ENCODE data around the gene QPCT. TPM values are rescaled to one million over a fixed set of nuclear protein-coding genes. Genes with fewer than 3 reads are reported as not detected.

Gene QPCT
- total RNA-seq, 1 experiment from 2014 or later = not detected

GRCh38 chr2:37370666-37371065 lies 26.2 kb downstream of the QPCT start:
- no peak for DNase-seq
- Histone ChIP-seq H4K5ac (ENCODE audit: insufficient read length, low read depth, low read length) (no peak overlapping the region), H2BK5ac (ENCODE audit: insufficient read length, low read length) (no peak overlapping the region), H2BK12ac (ENCODE audit: insufficient read length, low read depth, low read length) (no peak overlapping the region), H3K79me1 (ENCODE audit: insufficient read depth, low read depth, low read length, poor library complexity, severe bottlenecking) (no peaks in the 10 kb centered on the region), H3K4ac (ENCODE audit: low read depth, low read length) (no peak overlapping the region), H2AK5ac (ENCODE audit: insufficient read length, low read length) (no peak overlapping the region), H3K27me3 (ENCODE audit: insufficient read depth, low read length) (no peaks in the 10 kb centered on the region), H2BK20ac (ENCODE audit: low read depth, low read length, poor library complexity, severe bottlenecking) (no peak overlapping the region), H3K79me2 (ENCODE audit: insufficient read depth, low read length) (no peaks in the 10 kb centered on the region), H2AFZ (ENCODE audit: low read length) (no peak overlapping the region), H4K91ac (ENCODE audit: insufficient read length, low read depth, low read length) (no peak overlapping the region), H3K23ac (ENCODE audit: insufficient read length, low read depth, low read length) (no peak overlapping the region), H4K8ac (replicated peaks; ENCODE audit: insufficient read length, low read depth, low read length) (no peak overlapping the region), H3K4me2 (ENCODE audit: insufficient read depth, insufficient read length, low read length) (no peak overlapping the region), H3K56ac (ENCODE audit: insufficient read length, low read depth, low read length) (no peak overlapping the region), H3K27ac (ENCODE audit: insufficient read length, low read depth, low read length) (no peak overlapping the region), H3K14ac (ENCODE audit: insufficient read depth, low read length) (no peak overlapping the region), H2BK15ac (ENCODE audit: low read depth, low read length) (no peak overlapping the region), H4K20me1 (ENCODE audit: control insufficient read depth, insufficient read depth, insufficient read length) (no peaks in the 10 kb centered on the region), H3K23me2 (ENCODE audit: insufficient read length, low read depth, low read length, poor library complexity, severe bottlenecking) (no peaks in the 10 kb centered on the region), H3K9me3 (ENCODE audit: control insufficient read depth, low read depth, low read length) (no peaks in the 10 kb centered on the region), H3K4me1 (ENCODE audit: insufficient read depth, low read length) (no peaks in the 10 kb centered on the region; the same call in 1 of the 2 replicates), H3T11ph (ENCODE audit: low read length) (no peak overlapping the region), H2BK120ac (ENCODE audit: low read depth, low read length, poor library complexity, severe bottlenecking) (no peak overlapping the region), H3K18ac (ENCODE audit: insufficient read length, low read depth, low read length) (no peak overlapping the region), H3K9ac (ENCODE audit: extremely low read depth, insufficient read length, low read length) (no peak overlapping the region)
- Mint-ChIP-seq H3K27me3 (ENCODE audit: low read depth) (no peaks in the 10 kb centered on the region), H3K4me3 (no peak overlapping the region), H3K9me3 (no peaks in the 10 kb centered on the region), H3K4me1 (no peaks in the 10 kb centered on the region), H3K27ac (no peak overlapping the region), H3K36me3 (ENCODE audit: insufficient read depth in 1 of 3, low read depth in 3 of 3) (no peaks in the 10 kb centered on the region)
- no peak for TF ChIP-seq CTCF (conservative IDR thresholded peaks at IDR 0.05)
- WGBS (ENCODE audit: extremely low coverage, insufficient read length, low lambda C conversion rate) = no CpG with 5 or more reads among the region's 1 CpG

All from H9 (cell line).